CD14-positive monocyte (primary cell): ENCODE results near the gene SIRPA. TPM values are rescaled to one million over a fixed set of nuclear protein-coding genes. Genes with fewer than 3 reads are reported as not detected.
A peak's percentile ranks its signal among the peaks of the same experiment; 100 is the strongest.

Source experiments
- DNase-seq, 3 donors: peaks; one replicate each; pipeline ENCODE4 v3.0.0-alpha.2; 2011 to 2022
- H2AFZ ChIP-seq: 2 replicates; pipeline ENCODE4 v1.6.0; 2012; ENCODE audit warnings: mild to moderate bottlenecking, low read depth, low read length, inconsistent platforms; ENCODE audit not compliant: insufficient read depth, poor library complexity, severe bottlenecking
- H3K27ac ChIP-seq, 2 donors: 1 replicate in 1 of 2; 2 replicates in 1 of 2; pipeline ENCODE4 v1.5.1; 2012 to 2013; ENCODE audit warnings: low read length in 2 of 2, control low read depth in 1 of 2, inconsistent platforms in 1 of 2, low read depth in 1 of 2, mild to moderate bottlenecking in 1 of 2
- H3K27me3 ChIP-seq, 2 donors: one replicate each; pipeline versions ENCODE4 v1.6.0 to v1.6.1; 2011 to 2013; ENCODE audit warnings: low read length in 2 of 2; ENCODE audit not compliant: control insufficient read depth in 2 of 2, insufficient read depth in 2 of 2
- H3K36me3 ChIP-seq, 2 donors: replicated peaks in 1 of 2; 1 replicate in 1 of 2; 2 replicates in 1 of 2; pipeline versions ENCODE4 v1.5.1 to v1.6.1; 2012 to 2013; ENCODE audit warnings: low read length in 2 of 2, control low read depth in 1 of 2, inconsistent platforms in 1 of 2, mild to moderate bottlenecking in 1 of 2; ENCODE audit not compliant: insufficient read depth in 2 of 2, control insufficient read depth in 1 of 2
- H3K4me1 ChIP-seq, 2 donors: 1 replicate in 1 of 2; 2 replicates in 1 of 2; pipeline versions ENCODE4 v1.5.1 to v1.6.1; 2012 to 2013; ENCODE audit warnings: low read length in 2 of 2, control low read depth in 1 of 2, inconsistent platforms in 1 of 2, mild to moderate bottlenecking in 1 of 2, moderate library complexity in 1 of 2; ENCODE audit not compliant: insufficient read depth in 2 of 2, control insufficient read depth in 1 of 2
- H3K4me2 ChIP-seq: replicated peaks from 2 replicates; pipeline ENCODE3; 2012; ENCODE audit warnings: low read length, moderate library complexity, mild to moderate bottlenecking; ENCODE audit not compliant: poor library complexity, severe bottlenecking; ENCODE audit errors: extremely low read depth
- H3K4me3 ChIP-seq, 3 experiments: fragments of 200-600 bp in 1 of 3; sonication (generic) in 1 of 3; replicated peaks in 1 of 3; 1 replicate in 2 of 3; 2 replicates in 1 of 3; pipeline ENCODE4 v1.5.1; 2011 to 2013; ENCODE audit warnings: low read length in 3 of 3, mild to moderate bottlenecking in 3 of 3, control low read depth in 2 of 3, low read depth in 2 of 3, inconsistent platforms in 1 of 3, moderate library complexity in 1 of 3
- H3K79me2 ChIP-seq: 2 replicates; pipeline ENCODE4 v1.6.0; 2012; ENCODE audit warnings: mild to moderate bottlenecking, control low read depth, inconsistent platforms, low read length, moderate library complexity; ENCODE audit not compliant: insufficient read depth
- H3K9ac ChIP-seq: 2 replicates; pipeline ENCODE4 v1.6.0; 2017; ENCODE audit warnings: low read length, mild to moderate bottlenecking; ENCODE audit not compliant: insufficient read depth, poor library complexity, severe bottlenecking
- H3K9me3 ChIP-seq, 2 donors: replicated peaks in 1 of 2; 1 replicate in 1 of 2; 2 replicates in 1 of 2; pipeline versions ENCODE4 v1.5.1 to v1.6.1; 2012 to 2013; ENCODE audit warnings: low read length in 2 of 2, control low read depth in 1 of 2; ENCODE audit not compliant: control insufficient read depth in 1 of 2, insufficient read depth in 1 of 2
- H4K20me1 ChIP-seq: 2 replicates; pipeline ENCODE4 v1.6.0; 2012; ENCODE audit warnings: mild to moderate bottlenecking, low read length, control low read depth, moderate library complexity; ENCODE audit not compliant: insufficient read depth
- H3K27ac Mint-ChIP-seq, 7 donors: one replicate each; pipeline ENCODE4 v1.8.0; 2020; ENCODE audit warnings: mild to moderate bottlenecking in 7 of 7, mixed read lengths in 7 of 7, moderate library complexity in 6 of 7, inconsistent platforms in 2 of 7
- H3K27me3 Mint-ChIP-seq, 3 donors: one replicate each; pipeline ENCODE4 v1.8.0; 2021 to 2022; ENCODE audit warnings: low read depth in 3 of 3, mild to moderate bottlenecking in 3 of 3, mixed read lengths in 3 of 3, moderate library complexity in 3 of 3, inconsistent platforms in 1 of 3
- H3K36me3 Mint-ChIP-seq, 2 donors: one replicate each; pipeline ENCODE4 v1.8.0; 2020; ENCODE audit warnings: mixed read lengths in 2 of 2, inconsistent platforms in 1 of 2, mild to moderate bottlenecking in 1 of 2
- H3K4me1 Mint-ChIP-seq: one replicate; pipeline ENCODE4 v1.8.0; 2020; ENCODE audit warnings: mild to moderate bottlenecking, mixed read lengths
- H3K4me3 Mint-ChIP-seq, 2 donors: one replicate each; pipeline ENCODE4 v1.8.0; 2020; ENCODE audit warnings: mild to moderate bottlenecking in 2 of 2, mixed read lengths in 2 of 2, moderate library complexity in 1 of 2
- H3K9me3 Mint-ChIP-seq, 7 donors: one replicate each; pipeline ENCODE4 v1.8.0; 2020 to 2022; ENCODE audit warnings: mixed read lengths in 7 of 7, mild to moderate bottlenecking in 6 of 7, moderate library complexity in 6 of 7, inconsistent platforms in 2 of 7
- CTCF ChIP-seq: fragments of 200-600 bp; IDR thresholded peaks from one replicate; pipeline ENCODE4 v1.8.0; 2022; ENCODE audit warnings: antibody characterized with exemption, mild to moderate bottlenecking
- WGBS: methylation state at CpG from one replicate; pipeline ENCODE4 v1.1.5; 2013; ENCODE audit warnings: missing lambda C conversion rate; ENCODE audit not compliant: insufficient coverage; 5-methylcytosine and 5-hydroxymethylcytosine counted together
- intact Hi-C, 2 donors: fragments of 100-400 bp; cut with micrococcal nuclease; formaldehyde crosslinking; loops; one replicate each; pipeline versions ENCODE4 v1.15.0 to v1.15.1; 2023
- polyA plus RNA-seq, 3 donors: library from polyadenylated mRNA; depleted of rRNA in 1 of 3; unstranded in 2 of 3; stranded (reverse) in 1 of 3; fragments of 300-500 nt in 2 of 3; fragments of >200 nt in 1 of 3; fragmentation: Illumina TruSeq in 2 of 3; gene quantifications; 1 replicate in 2 of 3; 2 replicates in 1 of 3; pipeline ENCODE4 v1.2.3, GENCODE V29; 2012 to 2021

SIRPA gene
- polyA plus RNA-seq, 3 donors: 28.4 to 126 (median 58.3) TPM

- Histone ChIP-seq H3K9ac (peak overlapping the region; percentile 58), H3K36me3 (peaks cover 34 to 54% of the 10 kb centered on the region in 2 donors), H4K20me1 (peaks cover 83% of the 10 kb centered on the region), H3K27me3 (no peaks in the 10 kb centered on the region), H2AFZ (no peak overlapping the region), H3K4me1 (peaks cover 36 to 46% of the 10 kb centered on the region in 2 donors), H3K4me3 (peak overlapping the region in 2 of 3 experiments; percentile 26 to 100), H3K4me2 (peak overlapping the region; percentile 99), H3K9me3 (no peaks in the 10 kb centered on the region), H3K27ac (peak overlapping the region; percentile 78 to 84), H3K79me2 (peaks cover 96% of the 10 kb centered on the region)
- TF ChIP-seq CTCF: no peak
- Mint-ChIP-seq H3K9me3 (no peaks in the 10 kb centered on the region), H3K4me3 (peak overlapping the region; percentile 91 to 100), H3K4me1 (peaks cover 46% of the 10 kb centered on the region), H3K27me3 (peaks cover 0 to 2% (median 1%) of the 10 kb centered on the region in 3 donors), H3K27ac (peak overlapping the region; percentile 88 to 99 (median 95)), H3K36me3 (peaks cover 56 to 69% of the 10 kb centered on the region in 2 donors)
- WGBS: 78% methylated on average over 5 of the region's 15 CpGs
- intact Hi-C loops: loop anchor here (5.0 to 10.0 kb wide), 3 partner anchors 46 to 204 kb away; partner anchors contain the start of gene STK35 (in 1 of the 2)
- DNase-seq: no peak
Observed at GRCh38 chr20:1898482-1899240, 3.5 kb downstream of the SIRPA start.

- H3K4me2 ChIP-seq: peak overlapping the region; percentile 99
- DNase-seq: no peak
- peak overlapping the region in 1 of 3 experiments; percentile 100 for H3K4me3 ChIP-seq
- H3K27me3 Mint-ChIP-seq: peaks cover 0 to 2% (median 1%) of the 10 kb centered on the region in 3 donors
- peak overlapping the region in 5 of 7 donors; percentile 22 to 99 (median 88) for H3K27ac Mint-ChIP-seq
- intact Hi-C loops: loop anchor here (5.0 to 10.0 kb wide), 3 partner anchors 46 to 203 kb away; partner anchors contain the start of gene STK35 (in 1 of the 2)
- WGBS: 97% methylated on average over 5 of the region's 6 CpGs
- no peaks in the 10 kb centered on the region for H3K9me3 Mint-ChIP-seq
- H3K9ac ChIP-seq: no peak overlapping the region
- H3K27me3 ChIP-seq: no peaks in the 10 kb centered on the region
- peak overlapping the region in 1 of 2 donors; percentile 78 for H3K27ac ChIP-seq
- peaks cover 88% of the 10 kb centered on the region for H4K20me1 ChIP-seq
- H3K4me1 Mint-ChIP-seq: peaks cover 44% of the 10 kb centered on the region
- H3K79me2 ChIP-seq: peaks cover 96% of the 10 kb centered on the region
- H3K36me3 ChIP-seq: peaks cover 39 to 59% of the 10 kb centered on the region in 2 donors
- H2AFZ ChIP-seq: no peak overlapping the region
- no peak overlapping the region for H3K4me3 Mint-ChIP-seq
- peaks cover 36 to 44% of the 10 kb centered on the region in 2 donors for H3K4me1 ChIP-seq
- TF ChIP-seq CTCF: no peak
- H3K36me3 Mint-ChIP-seq: peaks cover 61 to 74% of the 10 kb centered on the region in 2 donors
- H3K9me3 ChIP-seq: no peaks in the 10 kb centered on the region
Observed at GRCh38 chr20:1899241-1899525, 4.0 kb downstream of the SIRPA start.
